ENCODE data around the gene TSPAN31. TPM values are rescaled to one million over a fixed set of nuclear protein-coding genes. Genes with fewer than 3 reads are reported as not detected.

TSPAN31 gene
- total RNA-seq, 1 donor from 2014 or later = 109 TPM

DNA sequence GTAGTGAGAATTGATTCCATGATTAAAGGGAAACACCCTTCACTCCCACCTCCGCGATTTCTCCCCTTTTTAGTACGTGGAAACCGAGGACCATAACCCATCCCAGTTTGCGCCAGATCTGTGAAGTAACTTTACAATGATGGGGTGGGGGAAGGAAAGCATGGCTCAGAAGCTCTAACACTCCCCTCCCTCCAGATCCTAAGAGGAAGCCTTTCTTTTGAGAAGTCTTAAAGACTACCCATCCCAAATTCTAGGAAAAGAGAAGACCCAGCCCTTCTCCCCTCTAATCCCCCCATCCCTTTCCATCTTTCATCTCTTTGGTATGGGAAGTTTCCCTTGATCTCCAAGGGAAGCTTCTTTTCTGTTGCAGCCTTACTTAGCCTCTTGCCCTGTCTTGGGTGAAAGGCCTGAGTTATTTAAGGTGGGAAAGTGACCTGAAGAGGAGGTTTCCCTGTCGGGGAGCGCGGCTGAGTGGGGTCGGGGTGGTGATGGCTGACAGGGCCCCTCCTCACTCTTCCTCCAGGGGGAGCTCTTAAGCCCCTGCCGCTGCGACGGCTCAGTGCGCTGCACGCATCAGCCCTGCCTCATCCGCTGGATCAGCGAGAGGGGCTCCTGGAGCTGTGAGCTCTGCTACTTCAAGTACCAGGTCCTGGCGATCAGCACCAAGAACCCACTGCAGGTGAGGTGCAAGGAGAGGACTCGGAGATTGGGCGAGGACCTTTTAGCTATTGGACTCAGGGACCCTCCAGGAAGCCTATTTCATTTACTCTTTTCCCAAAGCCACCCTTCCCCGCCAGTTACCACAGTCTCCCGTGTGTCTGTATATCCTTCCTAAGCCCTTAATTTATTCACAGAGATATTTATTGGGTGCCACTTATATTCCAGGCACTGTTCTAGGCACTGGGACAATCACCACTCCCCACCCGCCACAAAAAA is 11.8 kb downstream of the TSPAN31 start:
- DNase-seq (ENCODE audit: low read depth) (no peak), FAIRE-seq (no peak)
- Histone ChIP-seq H3K4me3 (ENCODE audit: low read depth, low read length) (peak overlapping the region; percentile 45), H3K27me3 (ENCODE audit: control insufficient read depth, insufficient read depth, low read length) (no peaks in the 10 kb centered on the region), H3K36me3 (ENCODE audit: control insufficient read depth, insufficient read depth, low read length) (peaks cover 2% of the 10 kb centered on the region)
- TF ChIP-seq, protein P1, sequence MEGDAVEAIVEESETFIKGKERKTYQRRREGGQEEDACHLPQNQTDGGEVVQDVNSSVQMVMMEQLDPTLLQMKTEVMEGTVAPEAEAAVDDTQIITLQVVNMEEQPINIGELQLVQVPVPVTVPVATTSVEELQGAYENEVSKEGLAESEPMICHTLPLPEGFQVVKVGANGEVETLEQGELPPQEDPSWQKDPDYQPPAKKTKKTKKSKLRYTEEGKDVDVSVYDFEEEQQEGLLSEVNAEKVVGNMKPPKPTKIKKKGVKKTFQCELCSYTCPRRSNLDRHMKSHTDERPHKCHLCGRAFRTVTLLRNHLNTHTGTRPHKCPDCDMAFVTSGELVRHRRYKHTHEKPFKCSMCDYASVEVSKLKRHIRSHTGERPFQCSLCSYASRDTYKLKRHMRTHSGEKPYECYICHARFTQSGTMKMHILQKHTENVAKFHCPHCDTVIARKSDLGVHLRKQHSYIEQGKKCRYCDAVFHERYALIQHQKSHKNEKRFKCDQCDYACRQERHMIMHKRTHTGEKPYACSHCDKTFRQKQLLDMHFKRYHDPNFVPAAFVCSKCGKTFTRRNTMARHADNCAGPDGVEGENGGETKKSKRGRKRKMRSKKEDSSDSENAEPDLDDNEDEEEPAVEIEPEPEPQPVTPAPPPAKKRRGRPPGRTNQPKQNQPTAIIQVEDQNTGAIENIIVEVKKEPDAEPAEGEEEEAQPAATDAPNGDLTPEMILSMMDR (IDR thresholded peaks at IDR 0.05; ENCODE audit: insufficient read depth, low read length, severe bottlenecking) = peak; percentile 86

- TF ChIP-seq, protein P1 (IDR thresholded peaks at IDR 0.05; ENCODE audit: insufficient read depth, low read length, severe bottlenecking) = no peak
- no peaks in the 10 kb centered on the region for H3K27me3 ChIP-seq (ENCODE audit: control insufficient read depth, insufficient read depth, low read length)
Observed at GRCh38 chr12:57757771-57758170, 12.9 kb downstream of the TSPAN31 start.

DNA sequence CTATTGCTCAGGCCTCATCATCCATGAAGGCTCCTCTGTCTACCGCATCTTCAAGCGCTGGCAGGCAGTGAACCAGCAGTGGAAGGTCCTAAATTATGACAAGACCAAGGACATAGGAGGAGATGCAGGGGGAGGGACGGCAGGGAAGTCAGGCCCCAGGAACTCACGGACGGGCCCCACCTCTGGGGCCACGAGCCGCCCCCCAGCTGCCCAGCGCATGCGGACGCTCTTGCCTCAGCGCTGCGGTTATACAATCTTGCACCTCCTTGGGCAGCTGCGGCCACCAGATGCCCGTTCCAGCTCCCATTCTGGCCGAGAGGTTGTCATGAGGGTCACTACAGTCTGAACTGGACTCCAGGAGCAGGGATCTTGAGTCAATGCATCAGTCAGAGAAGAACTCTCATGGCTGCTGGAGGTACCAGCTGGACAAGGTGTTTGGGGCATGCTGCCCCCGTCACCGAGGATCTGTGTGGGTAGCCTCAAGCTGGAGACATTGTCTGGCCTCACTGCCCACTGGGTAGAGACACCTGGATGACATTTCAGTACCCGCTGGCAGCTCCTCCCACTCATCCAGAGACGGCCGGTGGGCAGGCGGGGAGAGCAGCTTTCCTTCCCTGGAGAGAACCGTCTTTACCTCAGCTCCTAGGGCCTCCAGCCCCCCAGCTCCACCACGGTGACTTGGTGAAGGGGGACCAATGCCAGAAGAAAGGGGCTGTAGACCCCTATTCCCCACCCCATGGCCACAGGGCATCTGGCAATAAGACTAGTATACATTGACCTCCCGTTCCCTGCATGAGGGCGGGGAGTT is 13.9 kb downstream of the TSPAN31 start:
- Histone ChIP-seq H3K27me3 (ENCODE audit: control insufficient read depth, insufficient read depth, low read length) (no peaks in the 10 kb centered on the region), H3K4me3 (ENCODE audit: low read depth, low read length) (no peak overlapping the region), H3K36me3 (ENCODE audit: control insufficient read depth, insufficient read depth, low read length) (peaks cover 2% of the 10 kb centered on the region)
- DNase-seq (ENCODE audit: low read depth) (no peak), FAIRE-seq (no peak)
- TF ChIP-seq, protein P1 (IDR thresholded peaks at IDR 0.05; ENCODE audit: insufficient read depth, low read length, severe bottlenecking) = no peak

More at GRCh38 chr12:57757771-57758170, 12.9 kb downstream of the TSPAN31 start:
- FAIRE-seq (no peak), DNase-seq (ENCODE audit: low read depth) (no peak)
- peaks cover 2% of the 10 kb centered on the region for H3K36me3 ChIP-seq (ENCODE audit: control insufficient read depth, insufficient read depth, low read length)
- H3K4me3 ChIP-seq (ENCODE audit: low read depth, low read length) = no peak overlapping the region

DNA sequence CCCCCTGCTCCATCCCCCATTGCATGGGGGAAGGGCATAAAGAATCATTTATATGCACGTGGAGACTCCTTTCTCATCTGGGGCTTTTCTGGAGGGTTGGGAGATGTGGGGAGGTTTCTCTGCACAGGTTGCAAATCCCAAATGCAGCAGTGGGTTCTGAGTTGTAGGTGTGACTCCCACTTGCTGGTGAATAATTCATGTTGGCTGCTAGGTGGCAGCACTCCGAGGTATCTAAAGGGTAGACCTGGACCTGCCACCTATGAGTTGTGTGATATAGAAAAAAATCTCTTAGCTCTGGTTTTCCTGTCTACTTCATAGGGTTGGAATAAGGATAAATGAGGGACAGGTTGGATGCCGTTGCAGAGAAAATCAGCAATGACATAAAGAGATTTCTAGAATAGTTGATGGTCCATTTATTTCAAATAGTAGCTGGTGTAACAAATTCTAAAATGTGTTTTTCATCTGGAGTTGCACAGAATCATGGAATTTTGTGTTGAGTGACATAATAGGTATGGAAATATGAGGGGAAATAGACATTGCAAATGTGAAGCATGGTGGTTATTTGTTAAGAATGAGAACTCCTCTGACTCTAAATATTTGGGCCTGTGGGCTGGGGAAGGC is 14.6 kb downstream of the TSPAN31 start:
- H3K4me3 ChIP-seq (ENCODE audit: low read depth, low read length) = no peak overlapping the region
- peak; percentile 59 for DNase-seq (ENCODE audit: low read depth)
- H3K36me3 ChIP-seq (ENCODE audit: control insufficient read depth, insufficient read depth, low read length) = peaks cover 2% of the 10 kb centered on the region
- no peak for FAIRE-seq
- TF ChIP-seq, protein P1 (IDR thresholded peaks at IDR 0.05; ENCODE audit: insufficient read depth, low read length, severe bottlenecking) = peak; percentile 67
- H3K27me3 ChIP-seq (ENCODE audit: control insufficient read depth, insufficient read depth, low read length) = no peaks in the 10 kb centered on the region

- Histone ChIP-seq H3K27me3 (ENCODE audit: control insufficient read depth, insufficient read depth, low read length) (no peaks in the 10 kb centered on the region), H3K4me3 (ENCODE audit: low read depth, low read length) (no peak overlapping the region), H3K36me3 (ENCODE audit: control insufficient read depth, insufficient read depth, low read length) (peaks cover 2% of the 10 kb centered on the region)
- DNase-seq (ENCODE audit: low read depth) (no peak), FAIRE-seq (no peak)
- TF ChIP-seq, protein P1 (IDR thresholded peaks at IDR 0.05; ENCODE audit: insufficient read depth, low read length, severe bottlenecking) = no peak
Observed at GRCh38 chr12:57760347-57760982, 15.6 kb downstream of the TSPAN31 start.
